ENCODE measurements around the gene MED12L.

MED12L gene

GRCh38 chr3:151144016-151144415 is 58.6 kb downstream of the MED12L start:
- POLR2A ChIA-PET: no interaction called here
- CTCF ChIA-PET: interaction anchor here (1.2 to 3.6 kb wide), 3 partner anchors 12 to 135 kb away, joined by 3 to 12 read pairs (median 3); no protein-coding TSS in a partner anchor

GRCh38 chr3:151144760-151145159 is 59.3 kb downstream of the MED12L start:
- CTCF ChIA-PET: interaction anchor here (1.2 to 3.6 kb wide), 9 partner anchors 12 to 617 kb away, joined by 3 to 12 read pairs (median 3); partner anchors contain the start of gene P2RY14
- no peak for DNase-seq (ENCODE audit: extremely low spot score)
- POLR2A ChIA-PET: no interaction called here
- no peak for TF ChIP-seq CTCF (IDR thresholded peaks at IDR 0.05; ENCODE audit: control extremely low read depth, extremely low read depth, low read depth, missing control alignments)

More at GRCh38 chr3:151144016-151144415, 58.6 kb downstream of the MED12L start:
- no peak for DNase-seq (ENCODE audit: extremely low spot score)
- TF ChIP-seq CTCF (IDR thresholded peaks at IDR 0.05; ENCODE audit: control extremely low read depth, extremely low read depth, low read depth, missing control alignments): no peak

- TF ChIP-seq CTCF (IDR thresholded peaks at IDR 0.05; ENCODE audit: control extremely low read depth, extremely low read depth, low read depth, missing control alignments): no peak
- ChIA-PET CTCF (interaction anchor here (0.8 to 2.0 kb wide), 12 partner anchors 9 to 618 kb away, joined by 3 to 7 read pairs (median 4); partner anchors contain the start of gene P2RY14), POLR2A (no interaction called here)
- no peak for DNase-seq (ENCODE audit: extremely low spot score)
These were observed 60.2 kb downstream of the MED12L start for GRCh38 chr3:151145713-151146070.

GRCh38 chr3:151146071-151146730 is 60.7 kb downstream of the MED12L start:
- POLR2A ChIA-PET: no interaction called here
- peak; percentile 78 for TF ChIP-seq CTCF (IDR thresholded peaks at IDR 0.05; ENCODE audit: control extremely low read depth, extremely low read depth, low read depth, missing control alignments)
- CTCF ChIA-PET: interaction anchor here (0.8 to 2.1 kb wide), 12 partner anchors 9 to 618 kb away, joined by 3 to 9 read pairs (median 4); no protein-coding TSS in a partner anchor
- peak; percentile 60 for DNase-seq (ENCODE audit: extremely low spot score)

GRCh38 chr3:151146731-151147091 is 61.2 kb downstream of the MED12L start:
- no peak for TF ChIP-seq CTCF (IDR thresholded peaks at IDR 0.05; ENCODE audit: control extremely low read depth, extremely low read depth, low read depth, missing control alignments)
- DNase-seq (ENCODE audit: extremely low spot score): no peak
- ChIA-PET POLR2A (no interaction called here), CTCF (interaction anchor here (1.1 to 2.1 kb wide), 6 partner anchors 10 to 228 kb away, joined by 3 to 9 read pairs (median 4); no protein-coding TSS in a partner anchor)

GRCh38 chr3:151147299-151147698 is 61.8 kb downstream of the MED12L start:
- ChIA-PET CTCF (interaction anchor here (1.2 to 2.1 kb wide), 5 partner anchors 9 to 467 kb away, joined by 3 to 9 read pairs (median 5); no protein-coding TSS in a partner anchor), POLR2A (no interaction called here)
- TF ChIP-seq CTCF (IDR thresholded peaks at IDR 0.05; ENCODE audit: control extremely low read depth, extremely low read depth, low read depth, missing control alignments): no peak
- DNase-seq (ENCODE audit: extremely low spot score): no peak

Data from GM10248 (cell line).